Breast epithelium (tissue), 4 donors: Measurements from ENCODE around the gene TRPM2. TPM values are rescaled to one million over a fixed set of nuclear protein-coding genes. Genes with fewer than 3 reads are reported as not detected.

ENCODE experiments used
- DNase-seq, 2 donors: peaks; one replicate each; pipeline ENCODE4 v3.0.0-alpha.2; 2019; ENCODE audit warnings: low spot score in 2 of 2
- H3K27ac ChIP-seq, 2 donors: fragments of 200-600 bp; sonication (generic) in 1 of 2; one replicate each; pipeline ENCODE4 v1.5.1; 2016 to 2019; ENCODE audit warnings: mild to moderate bottlenecking in 1 of 2
- H3K27me3 ChIP-seq, 2 donors: fragments of 200-600 bp; sonication (generic) in 1 of 2; one replicate each; pipeline versions ENCODE4 v1.5.1 to v1.6.0; 2017 to 2019; ENCODE audit warnings: control low read depth in 1 of 2, mild to moderate bottlenecking in 1 of 2
- H3K36me3 ChIP-seq: fragments of 200-600 bp; one replicate; pipeline ENCODE4 v1.5.1; 2019
- H3K4me1 ChIP-seq, 2 donors: fragments of 200-600 bp; sonication (generic); one replicate each; pipeline ENCODE4 v1.5.1; 2016 to 2019; ENCODE audit warnings: control low read depth in 1 of 2
- H3K4me3 ChIP-seq, 3 donors: fragments of 200-600 bp; sonication (generic); 1 replicate in 2 of 3; 2 replicates in 1 of 3; pipeline ENCODE4 v1.5.1; 2016 to 2019; ENCODE audit warnings: mild to moderate bottlenecking in 3 of 3, moderate library complexity in 2 of 3
- H3K9me3 ChIP-seq, 2 donors: fragments of 200-600 bp; sonication (generic) in 1 of 2; one replicate each; pipeline ENCODE4 v1.5.1; 2016 to 2019; ENCODE audit warnings: control low read depth in 1 of 2
- POLR2A ChIP-seq: fragments of 450-650 bp; IDR thresholded peaks from one replicate; pipeline ENCODE4 v1.6.1; 2016; ENCODE audit warnings: antibody characterized with exemption, mild to moderate bottlenecking, moderate library complexity
- POLR2AphosphoS5 ChIP-seq, 3 donors: sonication (generic); formaldehyde crosslinking; IDR thresholded peaks; one replicate each; pipeline ENCODE4 v1.6.1; 2017; ENCODE audit warnings: antibody characterized with exemption in 3 of 3
- intact Hi-C: fragments of 100-400 bp; cut with DNase I; formaldehyde crosslinking; loops from one replicate; pipeline ENCODE4 v1.15.1; 2023; ENCODE audit warnings: low total_unique reads
- total RNA-seq, 3 donors: library from RNA; depleted of rRNA; stranded (reverse); fragments of >200 nt; gene quantifications; one replicate each; pipeline ENCODE4 v1.1.0, GENCODE V29; 2016
- TF ChIP-seq, protein P1 (sequence below), 3 donors: fragments of 450-650 bp; IDR thresholded peaks; one replicate each; pipeline ENCODE4 v1.5.1; 2016 to 2017; ENCODE audit warnings: antibody characterized with exemption in 3 of 3, mild to moderate bottlenecking in 3 of 3, moderate library complexity in 3 of 3

The TRPM2 gene
- total RNA-seq, 3 donors from 2014 or later = 4.3 to 7.9 (median 7.2) TPM

GRCh38 chr21:44462834-44463200 lies 109.4 kb downstream of the TRPM2 start:
- TF ChIP-seq POLR2A (no peak), POLR2AphosphoS5 (IDR thresholded peaks at IDR 0.05) (no peak)
- TF ChIP-seq, protein P1, sequence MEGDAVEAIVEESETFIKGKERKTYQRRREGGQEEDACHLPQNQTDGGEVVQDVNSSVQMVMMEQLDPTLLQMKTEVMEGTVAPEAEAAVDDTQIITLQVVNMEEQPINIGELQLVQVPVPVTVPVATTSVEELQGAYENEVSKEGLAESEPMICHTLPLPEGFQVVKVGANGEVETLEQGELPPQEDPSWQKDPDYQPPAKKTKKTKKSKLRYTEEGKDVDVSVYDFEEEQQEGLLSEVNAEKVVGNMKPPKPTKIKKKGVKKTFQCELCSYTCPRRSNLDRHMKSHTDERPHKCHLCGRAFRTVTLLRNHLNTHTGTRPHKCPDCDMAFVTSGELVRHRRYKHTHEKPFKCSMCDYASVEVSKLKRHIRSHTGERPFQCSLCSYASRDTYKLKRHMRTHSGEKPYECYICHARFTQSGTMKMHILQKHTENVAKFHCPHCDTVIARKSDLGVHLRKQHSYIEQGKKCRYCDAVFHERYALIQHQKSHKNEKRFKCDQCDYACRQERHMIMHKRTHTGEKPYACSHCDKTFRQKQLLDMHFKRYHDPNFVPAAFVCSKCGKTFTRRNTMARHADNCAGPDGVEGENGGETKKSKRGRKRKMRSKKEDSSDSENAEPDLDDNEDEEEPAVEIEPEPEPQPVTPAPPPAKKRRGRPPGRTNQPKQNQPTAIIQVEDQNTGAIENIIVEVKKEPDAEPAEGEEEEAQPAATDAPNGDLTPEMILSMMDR (IDR thresholded peaks at IDR 0.05) = no peak
- intact Hi-C loops = no loop called here
- no peaks in the 10 kb centered on the region for H3K36me3 ChIP-seq
- no peaks in the 10 kb centered on the region for H3K4me1 ChIP-seq
- H3K27ac ChIP-seq = no peak overlapping the region
- H3K27me3 ChIP-seq = no peaks in the 10 kb centered on the region
- no peak for DNase-seq
- H3K4me3 ChIP-seq = no peak overlapping the region
- no peaks in the 10 kb centered on the region for H3K9me3 ChIP-seq

- no peaks in the 10 kb centered on the region for H3K9me3 ChIP-seq
- no peak for DNase-seq
- no peaks in the 10 kb centered on the region for H3K27me3 ChIP-seq
- intact Hi-C loops = no loop called here
- no peaks in the 10 kb centered on the region for H3K36me3 ChIP-seq
- H3K27ac ChIP-seq = no peak overlapping the region
- H3K4me1 ChIP-seq = no peaks in the 10 kb centered on the region
- peak overlapping the region in 1 of 3 donors; percentile 40 for H3K4me3 ChIP-seq
- TF ChIP-seq, protein P1 (IDR thresholded peaks at IDR 0.05) = no peak
- no peak for TF ChIP-seq POLR2A
- no peak for TF ChIP-seq POLR2AphosphoS5 (IDR thresholded peaks at IDR 0.05)
Observed at GRCh38 chr21:44463724-44464123, 110.3 kb downstream of the TRPM2 start.

- no peaks in the 10 kb centered on the region for H3K9me3 ChIP-seq
- DNase-seq = no peak
- intact Hi-C loops = no loop called here
- H3K27me3 ChIP-seq = no peaks in the 10 kb centered on the region
- no peaks in the 10 kb centered on the region for H3K36me3 ChIP-seq
- no peaks in the 10 kb centered on the region for H3K4me1 ChIP-seq
- TF ChIP-seq, protein P1 (IDR thresholded peaks at IDR 0.05) = no peak
- TF ChIP-seq POLR2AphosphoS5 (IDR thresholded peaks at IDR 0.05) (no peak), POLR2A (no peak)
- H3K4me3 ChIP-seq = no peak overlapping the region
- H3K27ac ChIP-seq = no peak overlapping the region
Observed at GRCh38 chr21:44464351-44464750, 110.9 kb downstream of the TRPM2 start.

DNA sequence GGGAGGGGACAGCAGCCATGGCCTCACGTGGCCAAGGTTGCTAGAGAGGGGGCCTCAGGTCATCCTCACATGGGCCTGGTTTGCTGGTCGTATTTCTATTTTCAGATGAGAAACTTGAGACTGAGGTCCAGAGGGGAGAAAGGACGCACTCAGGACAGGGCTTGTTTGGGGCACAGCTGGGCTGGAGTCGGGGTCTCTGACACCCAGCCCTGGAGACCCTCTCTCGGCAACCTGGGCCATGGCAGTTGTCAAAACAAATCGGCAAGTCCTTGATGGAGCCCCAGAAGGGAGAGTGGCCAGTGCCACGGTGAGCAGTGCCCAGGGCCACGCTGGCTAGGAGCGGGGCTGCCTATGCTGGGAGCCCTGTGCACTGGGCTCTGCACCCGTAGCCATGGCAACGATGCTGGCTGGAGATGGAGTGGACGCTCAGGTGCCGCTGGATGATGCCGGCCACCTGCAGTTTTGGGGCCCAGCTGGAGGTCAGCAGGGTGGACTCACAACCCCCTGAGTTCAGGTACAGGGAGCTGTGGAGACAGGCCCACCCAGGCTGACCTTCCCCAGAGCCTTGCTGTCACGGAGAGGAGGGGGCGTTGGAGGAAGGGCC lies 113.0 kb downstream of the TRPM2 start:
- no peak for DNase-seq
- no peak for TF ChIP-seq POLR2AphosphoS5 (IDR thresholded peaks at IDR 0.05)
- H3K4me1 ChIP-seq = no peaks in the 10 kb centered on the region
- H3K4me3 ChIP-seq = no peak overlapping the region
- H3K9me3 ChIP-seq = no peaks in the 10 kb centered on the region
- no peaks in the 10 kb centered on the region for H3K27me3 ChIP-seq
- intact Hi-C loops = no loop called here
- H3K27ac ChIP-seq = no peak overlapping the region
- no peaks in the 10 kb centered on the region for H3K36me3 ChIP-seq

DNA sequence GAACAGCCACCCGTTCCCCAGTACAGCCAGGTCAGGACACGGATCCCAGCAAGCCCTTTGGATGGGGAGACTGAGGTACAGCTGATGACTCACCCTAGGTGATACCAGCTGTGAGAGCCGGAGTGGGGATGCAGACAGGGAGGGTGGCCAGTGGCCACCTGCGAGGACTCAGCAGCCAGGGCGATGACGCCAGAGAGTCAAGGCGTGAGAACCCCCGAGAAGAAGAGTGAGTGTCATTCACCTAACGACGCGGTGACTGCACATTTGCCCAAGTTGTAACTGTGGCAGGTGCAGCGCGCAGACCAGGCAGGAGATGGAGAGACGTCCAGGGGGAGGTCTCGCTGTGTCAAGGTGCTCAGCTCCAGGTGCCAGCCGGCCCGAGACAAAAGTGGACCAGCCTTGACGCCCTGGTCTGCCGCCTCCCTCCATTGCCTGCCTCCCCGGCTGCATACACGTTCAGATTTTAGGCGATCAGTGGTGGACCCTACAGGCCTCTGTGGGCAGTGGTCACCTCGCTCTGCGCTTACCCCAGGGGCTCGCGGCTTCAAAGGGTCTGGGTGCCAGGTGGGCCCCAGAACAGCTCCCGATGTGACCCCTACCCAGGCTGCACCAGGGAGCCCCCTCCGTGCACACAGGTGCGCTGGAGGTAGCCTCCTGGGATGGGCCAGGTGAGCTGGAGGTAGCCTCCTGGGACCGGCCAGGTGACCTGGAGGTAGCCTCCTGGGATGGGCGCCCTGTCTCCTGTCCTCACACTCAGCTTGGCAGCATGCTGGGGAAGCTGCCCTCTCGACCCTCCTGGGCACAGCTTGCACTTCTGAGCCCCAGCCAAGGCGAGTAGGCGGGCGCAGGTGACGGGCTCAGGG lies 113.8 kb downstream of the TRPM2 start:
- TF ChIP-seq POLR2AphosphoS5 (IDR thresholded peaks at IDR 0.05) = no peak
- TF ChIP-seq, protein P1 (IDR thresholded peaks at IDR 0.05) = no peak
- no peak for TF ChIP-seq POLR2A
- Histone ChIP-seq H3K4me1 (no peaks in the 10 kb centered on the region), H3K9me3 (no peaks in the 10 kb centered on the region), H3K4me3 (no peak overlapping the region), H3K27me3 (no peaks in the 10 kb centered on the region), H3K36me3 (no peaks in the 10 kb centered on the region), H3K27ac (no peak overlapping the region)
- intact Hi-C loops = no loop called here
- DNase-seq = no peak
